CD14-positive monocyte (primary cell): ENCODE measurements around the gene CRISPLD2. TPM values are rescaled to one million over a fixed set of nuclear protein-coding genes. Genes with fewer than 3 reads are reported as not detected.

ENCODE experiments used
- DNase-seq, 3 donors: peaks; one replicate each; pipeline ENCODE4 v3.0.0-alpha.2; 2011 to 2022
- H2AFZ ChIP-seq: 2 replicates; pipeline ENCODE4 v1.6.0; 2012; ENCODE audit warnings: mild to moderate bottlenecking, low read depth, low read length, inconsistent platforms; ENCODE audit not compliant: insufficient read depth, poor library complexity, severe bottlenecking
- H3K27ac ChIP-seq, 2 donors: 1 replicate in 1 of 2; 2 replicates in 1 of 2; pipeline ENCODE4 v1.5.1; 2012 to 2013; ENCODE audit warnings: low read length in 2 of 2, control low read depth in 1 of 2, inconsistent platforms in 1 of 2, low read depth in 1 of 2, mild to moderate bottlenecking in 1 of 2
- H3K27me3 ChIP-seq, 2 donors: one replicate each; pipeline versions ENCODE4 v1.6.0 to v1.6.1; 2011 to 2013; ENCODE audit warnings: low read length in 2 of 2; ENCODE audit not compliant: control insufficient read depth in 2 of 2, insufficient read depth in 2 of 2
- H3K36me3 ChIP-seq, 2 donors: replicated peaks in 1 of 2; 1 replicate in 1 of 2; 2 replicates in 1 of 2; pipeline versions ENCODE4 v1.5.1 to v1.6.1; 2012 to 2013; ENCODE audit warnings: low read length in 2 of 2, control low read depth in 1 of 2, inconsistent platforms in 1 of 2, mild to moderate bottlenecking in 1 of 2; ENCODE audit not compliant: insufficient read depth in 2 of 2, control insufficient read depth in 1 of 2
- H3K4me1 ChIP-seq, 2 donors: 1 replicate in 1 of 2; 2 replicates in 1 of 2; pipeline versions ENCODE4 v1.5.1 to v1.6.1; 2012 to 2013; ENCODE audit warnings: low read length in 2 of 2, control low read depth in 1 of 2, inconsistent platforms in 1 of 2, mild to moderate bottlenecking in 1 of 2, moderate library complexity in 1 of 2; ENCODE audit not compliant: insufficient read depth in 2 of 2, control insufficient read depth in 1 of 2
- H3K4me2 ChIP-seq: replicated peaks from 2 replicates; pipeline ENCODE3; 2012; ENCODE audit warnings: low read length, moderate library complexity, mild to moderate bottlenecking; ENCODE audit not compliant: poor library complexity, severe bottlenecking; ENCODE audit errors: extremely low read depth
- H3K4me3 ChIP-seq, 3 experiments: fragments of 200-600 bp in 1 of 3; sonication (generic) in 1 of 3; replicated peaks in 1 of 3; 1 replicate in 2 of 3; 2 replicates in 1 of 3; pipeline ENCODE4 v1.5.1; 2011 to 2013; ENCODE audit warnings: low read length in 3 of 3, mild to moderate bottlenecking in 3 of 3, control low read depth in 2 of 3, low read depth in 2 of 3, inconsistent platforms in 1 of 3, moderate library complexity in 1 of 3
- H3K79me2 ChIP-seq: 2 replicates; pipeline ENCODE4 v1.6.0; 2012; ENCODE audit warnings: mild to moderate bottlenecking, control low read depth, inconsistent platforms, low read length, moderate library complexity; ENCODE audit not compliant: insufficient read depth
- H3K9ac ChIP-seq: 2 replicates; pipeline ENCODE4 v1.6.0; 2017; ENCODE audit warnings: low read length, mild to moderate bottlenecking; ENCODE audit not compliant: insufficient read depth, poor library complexity, severe bottlenecking
- H3K9me3 ChIP-seq, 2 donors: replicated peaks in 1 of 2; 1 replicate in 1 of 2; 2 replicates in 1 of 2; pipeline versions ENCODE4 v1.5.1 to v1.6.1; 2012 to 2013; ENCODE audit warnings: low read length in 2 of 2, control low read depth in 1 of 2; ENCODE audit not compliant: control insufficient read depth in 1 of 2, insufficient read depth in 1 of 2
- H4K20me1 ChIP-seq: 2 replicates; pipeline ENCODE4 v1.6.0; 2012; ENCODE audit warnings: mild to moderate bottlenecking, low read length, control low read depth, moderate library complexity; ENCODE audit not compliant: insufficient read depth
- H3K27ac Mint-ChIP-seq, 7 donors: one replicate each; pipeline ENCODE4 v1.8.0; 2020; ENCODE audit warnings: mild to moderate bottlenecking in 7 of 7, mixed read lengths in 7 of 7, moderate library complexity in 6 of 7, inconsistent platforms in 2 of 7
- H3K27me3 Mint-ChIP-seq, 3 donors: one replicate each; pipeline ENCODE4 v1.8.0; 2021 to 2022; ENCODE audit warnings: low read depth in 3 of 3, mild to moderate bottlenecking in 3 of 3, mixed read lengths in 3 of 3, moderate library complexity in 3 of 3, inconsistent platforms in 1 of 3
- H3K36me3 Mint-ChIP-seq, 2 donors: one replicate each; pipeline ENCODE4 v1.8.0; 2020; ENCODE audit warnings: mixed read lengths in 2 of 2, inconsistent platforms in 1 of 2, mild to moderate bottlenecking in 1 of 2
- H3K4me1 Mint-ChIP-seq: one replicate; pipeline ENCODE4 v1.8.0; 2020; ENCODE audit warnings: mild to moderate bottlenecking, mixed read lengths
- H3K4me3 Mint-ChIP-seq, 2 donors: one replicate each; pipeline ENCODE4 v1.8.0; 2020; ENCODE audit warnings: mild to moderate bottlenecking in 2 of 2, mixed read lengths in 2 of 2, moderate library complexity in 1 of 2
- H3K9me3 Mint-ChIP-seq, 7 donors: one replicate each; pipeline ENCODE4 v1.8.0; 2020 to 2022; ENCODE audit warnings: mixed read lengths in 7 of 7, mild to moderate bottlenecking in 6 of 7, moderate library complexity in 6 of 7, inconsistent platforms in 2 of 7
- CTCF ChIP-seq: fragments of 200-600 bp; IDR thresholded peaks from one replicate; pipeline ENCODE4 v1.8.0; 2022; ENCODE audit warnings: antibody characterized with exemption, mild to moderate bottlenecking
- WGBS: methylation state at CpG from one replicate; pipeline ENCODE4 v1.1.5; 2013; ENCODE audit warnings: missing lambda C conversion rate; ENCODE audit not compliant: insufficient coverage; 5-methylcytosine and 5-hydroxymethylcytosine counted together
- intact Hi-C, 2 donors: fragments of 100-400 bp; cut with micrococcal nuclease; formaldehyde crosslinking; loops; one replicate each; pipeline versions ENCODE4 v1.15.0 to v1.15.1; 2023
- polyA plus RNA-seq, 3 donors: library from polyadenylated mRNA; depleted of rRNA in 1 of 3; unstranded in 2 of 3; stranded (reverse) in 1 of 3; fragments of 300-500 nt in 2 of 3; fragments of >200 nt in 1 of 3; fragmentation: Illumina TruSeq in 2 of 3; gene quantifications; 1 replicate in 2 of 3; 2 replicates in 1 of 3; pipeline ENCODE4 v1.2.3, GENCODE V29; 2012 to 2021

Gene CRISPLD2
- polyA plus RNA-seq, 3 donors, result 40.7 to 90.4 (median 69.0) TPM

GRCh38 chr16:84844559-84845495 lies 25.0 kb downstream of the CRISPLD2 start:
- intact Hi-C loops, result no loop called here
- H3K27ac ChIP-seq, result no peak overlapping the region
- Mint-ChIP-seq H3K9me3 (peaks cover 0 to 7% (median 5%) of the 10 kb centered on the region in 7 donors), H3K4me1 (peaks cover 20% of the 10 kb centered on the region), H3K27ac (no peak overlapping the region), H3K4me3 (no peak overlapping the region), H3K27me3 (peaks cover 32 to 48% (median 37%) of the 10 kb centered on the region in 3 donors), H3K36me3 (peaks cover 88 to 95% of the 10 kb centered on the region in 2 donors)
- H3K9me3 ChIP-seq, result no peaks in the 10 kb centered on the region
- H4K20me1 ChIP-seq, result peaks cover 43% of the 10 kb centered on the region
- DNase-seq, result no peak
- H3K79me2 ChIP-seq, result no peaks in the 10 kb centered on the region
- peaks cover 33 to 96% of the 10 kb centered on the region in 2 donors for H3K36me3 ChIP-seq
- peaks cover 7 to 13% of the 10 kb centered on the region in 2 donors for H3K4me1 ChIP-seq
- H3K4me3 ChIP-seq, result no peak overlapping the region
- no peak overlapping the region for H3K9ac ChIP-seq
- H3K27me3 ChIP-seq, result peaks cover 0 to 14% of the 10 kb centered on the region in 2 donors
- H3K4me2 ChIP-seq, result no peak overlapping the region
- no peak for TF ChIP-seq CTCF
- no peak overlapping the region for H2AFZ ChIP-seq
- WGBS, result 93% methylated on average over 24 of the region's 26 CpGs

- no peak overlapping the region for H3K9ac ChIP-seq
- Mint-ChIP-seq H3K36me3 (peaks cover 88 to 95% of the 10 kb centered on the region in 2 donors), H3K4me3 (no peak overlapping the region), H3K4me1 (peaks cover 20% of the 10 kb centered on the region), H3K27me3 (peaks cover 25 to 44% (median 31%) of the 10 kb centered on the region in 3 donors), H3K9me3 (peaks cover 0 to 7% (median 5%) of the 10 kb centered on the region in 7 donors), H3K27ac (no peak overlapping the region)
- no peak for TF ChIP-seq CTCF
- peaks cover 36% of the 10 kb centered on the region for H4K20me1 ChIP-seq
- H3K9me3 ChIP-seq, result peaks cover 0 to 3% of the 10 kb centered on the region in 2 donors
- intact Hi-C loops, result no loop called here
- H3K27ac ChIP-seq, result no peak overlapping the region
- H3K4me2 ChIP-seq, result no peak overlapping the region
- DNase-seq, result no peak
- peaks cover 7 to 13% of the 10 kb centered on the region in 2 donors for H3K4me1 ChIP-seq
- H2AFZ ChIP-seq, result no peak overlapping the region
- H3K4me3 ChIP-seq, result no peak overlapping the region
- H3K36me3 ChIP-seq, result peaks cover 36 to 96% of the 10 kb centered on the region in 2 donors
- H3K79me2 ChIP-seq, result no peaks in the 10 kb centered on the region
- H3K27me3 ChIP-seq, result peaks cover 0 to 10% of the 10 kb centered on the region in 2 donors
- WGBS, result 98% methylated on average over 13 of the region's 14 CpGs
These were observed 25.8 kb downstream of the CRISPLD2 start for GRCh38 chr16:84845496-84846002.
